Endothelial cell of umbilical vein (primary cell): Measurements from ENCODE around the gene ATP8A1. TPM values are rescaled to one million over a fixed set of nuclear protein-coding genes. Genes with fewer than 3 reads are reported as not detected.

Experiments
- BruUV-seq: library from RNA; stranded (reverse); fragments of 400-500 nt; replicated peaks from 2 replicates; lab custom pipeline; 2021; lab: Mats Ljungman, UMichigan
- CTCF ChIA-PET: fragments of 300-600, 350-600 bp; sonication (Branson Sonifier 250); formaldehyde crosslinking; loops from one replicate; lab custom pipeline; 2021; ENCODE audit warnings: antibody characterized with exemption, inconsistent platforms; lab: Charles Lee
- POLR2A ChIA-PET: fragments of 300-600, 350-600 bp; sonication (Branson Sonifier 250); formaldehyde crosslinking; loops from one replicate; lab custom pipeline; 2021; ENCODE audit warnings: antibody characterized with exemption, inconsistent platforms; lab: Charles Lee
- DNase-seq: peaks from one replicate; pipeline ENCODE4 v3.0.0-alpha.2; 2011; ENCODE audit warnings: low read depth, low spot score
- FAIRE-seq: peaks from 2 replicates; lab custom pipeline; 2011; peaks lifted over from hg19 to GRCh38; lab: Jason Lieb, UNC
- H2AFZ ChIP-seq: 2 replicates; pipeline ENCODE4 v1.6.0; 2012; ENCODE audit warnings: low read depth, low read length, control low read depth, inconsistent platforms
- H3K27ac ChIP-seq: 2 replicates; pipeline ENCODE4 v1.5.1; 2011; ENCODE audit warnings: low read depth, mild to moderate bottlenecking, control low read depth, low read length, moderate library complexity; ENCODE audit not compliant: insufficient read depth
- H3K27me3 ChIP-seq, 2 experiments: 2 replicates each; pipeline versions ENCODE4 v1.6.0 to v1.6.1; 2011; ENCODE audit warnings: low read length in 2 of 2, mixed read lengths in 1 of 2; ENCODE audit not compliant: control insufficient read depth in 2 of 2, insufficient read depth in 2 of 2
- H3K36me3 ChIP-seq, 2 experiments: 2 replicates in 1 of 2; 3 replicates in 1 of 2; pipeline ENCODE4 v1.5.1; 2011; ENCODE audit warnings: low read length in 2 of 2, mild to moderate bottlenecking in 1 of 2, moderate library complexity in 1 of 2; ENCODE audit not compliant: control insufficient read depth in 2 of 2, insufficient read depth in 2 of 2; ENCODE audit errors: extremely low read depth in 1 of 2
- H3K4me1 ChIP-seq: 3 replicates; pipeline ENCODE4 v1.5.1; 2011; ENCODE audit warnings: mild to moderate bottlenecking, low read length; ENCODE audit not compliant: control insufficient read depth, insufficient read depth; ENCODE audit errors: extremely low read depth
- H3K4me2 ChIP-seq: 2 replicates; pipeline ENCODE4 v1.6.1; 2011; ENCODE audit warnings: low read length, control low read depth, mixed read lengths; ENCODE audit not compliant: insufficient read depth
- H3K4me3 ChIP-seq, 3 experiments: fragments of 200-600 bp in 1 of 3; sonication (generic), shearing (Covaris generic) in 1 of 3; replicated peaks in 1 of 3; 2 replicates each; pipeline ENCODE4 v1.5.1; 2011 to 2016; ENCODE audit warnings: control low read depth in 3 of 3, low read length in 3 of 3, mild to moderate bottlenecking in 2 of 3, inconsistent platforms in 1 of 3, low read depth in 1 of 3, moderate library complexity in 1 of 3; ENCODE audit not compliant: insufficient read depth in 1 of 3
- H3K79me2 ChIP-seq: 2 replicates; pipeline ENCODE4 v1.6.0; 2012; ENCODE audit warnings: low read length, inconsistent platforms; ENCODE audit not compliant: control insufficient read depth, insufficient read depth
- H3K9ac ChIP-seq: replicated peaks from 2 replicates; pipeline ENCODE3; 2011; ENCODE audit warnings: low read length, control low read depth; ENCODE audit not compliant: insufficient read depth; ENCODE audit errors: extremely low read depth
- H3K9me1 ChIP-seq: replicated peaks from 3 replicates; pipeline ENCODE4 v1.6.0; 2011; ENCODE audit warnings: mild to moderate bottlenecking, low read length; ENCODE audit not compliant: control insufficient read depth, insufficient read depth; ENCODE audit errors: extremely low read depth
- H3K9me3 ChIP-seq: replicated peaks from 2 replicates; pipeline ENCODE4 v1.5.1; 2012; ENCODE audit warnings: low read length, inconsistent platforms; ENCODE audit not compliant: control insufficient read depth, insufficient read depth
- H4K20me1 ChIP-seq: replicated peaks from 2 replicates; pipeline ENCODE3; 2011; ENCODE audit warnings: mild to moderate bottlenecking, low read length; ENCODE audit not compliant: control insufficient read depth, insufficient read depth; ENCODE audit errors: extremely low read depth
- GATA2 ChIP-seq: IDR thresholded peaks from 2 replicates; pipeline ENCODE4 v1.7.0; 2011; ENCODE audit warnings: low read depth, mild to moderate bottlenecking, moderate library complexity, mixed read lengths, low read length; ENCODE audit not compliant: insufficient read length, insufficient read depth
- JUN ChIP-seq: IDR thresholded peaks from 2 replicates; pipeline ENCODE4 v1.6.1; 2011; ENCODE audit warnings: borderline replicate concordance, low read depth; ENCODE audit not compliant: insufficient read length, insufficient read depth
- MYC ChIP-seq: IDR thresholded peaks from one replicate; pipeline ENCODE4 v1.6.1; 2011; ENCODE audit warnings: mild to moderate bottlenecking, low read depth, low read length
- dilution Hi-C: fragments of 300-500 bp; cut with MboI; formaldehyde crosslinking; loops from one replicate; pipeline ENCODE4 v1.15.0; 2019; ENCODE audit warnings: low sequenced_read_pairs; ENCODE audit not compliant: extremely low pct_ligation_motif_present
- intact Hi-C: fragments of 100-400 bp; cut with micrococcal nuclease; formaldehyde crosslinking; loops from one replicate; pipeline ENCODE4 v1.10.0; 2022
- polyA plus RNA-seq, 4 experiments: library from polyadenylated mRNA; depleted of rRNA in 3 of 4; stranded (reverse) in 3 of 4; unstranded in 1 of 4; fragments of >200 nt; gene quantifications; 2 replicates each; pipeline versions ENCODE4 v1.2.1 to v1.2.3, GENCODE V29; 2011 to 2012; ENCODE audit warnings: missing spikeins in 1 of 4
- total RNA-seq: library from RNA; stranded (reverse); gene quantifications from 2 replicates; pipeline ENCODE4 v1.2.3, GENCODE V29; 2021
- TF ChIP-seq, protein P1 (sequence below): IDR thresholded peaks from 2 replicates; pipeline ENCODE4 v1.6.1; 2011; ENCODE audit not compliant: insufficient read depth, insufficient read length

Gene ATP8A1
- total and polyA plus RNA-seq, 2 donors (not counting 3 experiments of a cell fraction or from before 2014, with no cell fraction given), result 0.97 to 11.5 TPM

DNA sequence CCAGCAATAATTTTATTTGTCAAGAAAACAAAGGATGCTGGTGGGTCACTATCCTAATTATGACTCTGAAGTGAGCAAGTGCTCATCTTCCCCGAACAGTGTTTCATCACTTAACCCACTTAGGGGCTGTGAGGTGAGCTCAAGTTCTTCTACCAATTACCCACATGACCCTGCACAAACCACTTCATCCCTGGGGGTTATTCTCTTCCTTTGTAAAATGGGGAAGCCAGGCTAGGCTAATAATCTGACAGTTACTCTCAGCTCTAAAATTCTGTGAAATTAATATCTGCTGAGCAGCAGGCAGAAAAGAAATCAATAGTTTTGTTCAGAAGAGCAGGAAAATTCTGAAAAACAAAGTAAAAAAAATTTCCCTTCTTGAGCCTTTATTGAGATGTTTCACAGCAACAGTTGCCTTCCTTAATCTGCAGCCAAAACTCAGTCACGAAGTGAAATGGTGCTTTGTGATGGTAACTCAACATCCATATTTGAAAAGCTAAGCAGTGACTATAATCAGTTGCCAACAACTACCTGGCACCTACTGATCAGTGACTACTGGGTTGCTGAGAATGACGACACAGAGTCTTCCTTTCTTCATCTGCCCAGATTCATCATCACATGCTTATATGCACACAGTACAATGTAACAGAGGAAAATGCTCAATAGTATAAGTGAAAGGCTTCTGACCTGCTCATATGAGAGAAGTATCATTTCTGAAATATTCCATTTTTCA is 24.1 kb downstream of the ATP8A1 start:
- dilution Hi-C loops (no loop called here), intact Hi-C loops (no loop called here)
- no TSS peak for BruUV-seq
- Histone ChIP-seq H3K27ac (no peak overlapping the region), H3K9me3 (no peaks in the 10 kb centered on the region), H3K4me1 (no peaks in the 10 kb centered on the region), H2AFZ (no peak overlapping the region), H4K20me1 (no peaks in the 10 kb centered on the region), H3K4me2 (no peak overlapping the region), H3K4me3 (no peak overlapping the region), H3K79me2 (no peaks in the 10 kb centered on the region), H3K36me3 (no peaks in the 10 kb centered on the region), H3K27me3 (peaks cover 0 to 2% of the 10 kb centered on the region in 2 experiments), H3K9me1 (no peaks in the 10 kb centered on the region), H3K9ac (no peak overlapping the region)
- DNase-seq, result no peak
- no peak for TF ChIP-seq JUN
- ChIA-PET CTCF (no interaction called here), POLR2A (no interaction called here)
- no peak for FAIRE-seq

DNA sequence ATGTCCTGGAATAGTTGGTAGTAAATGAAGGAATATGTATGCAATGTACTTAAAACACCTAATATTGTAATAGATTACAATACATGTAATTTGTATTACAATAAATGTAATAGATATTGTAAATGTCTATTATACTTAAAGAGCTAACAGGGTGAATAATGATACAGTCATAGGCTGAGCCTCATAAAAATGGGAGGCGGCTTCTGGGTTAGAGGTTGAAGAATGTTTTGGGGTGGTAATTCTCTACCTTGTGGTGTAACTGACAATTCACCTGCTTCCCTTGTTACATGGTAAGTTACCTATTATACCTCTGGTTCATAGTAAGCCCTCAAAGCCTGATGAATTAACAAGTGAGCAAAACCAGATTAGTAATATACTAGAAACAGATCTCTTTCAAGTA is 26.0 kb downstream of the ATP8A1 start:
- Histone ChIP-seq H2AFZ (no peak overlapping the region), H3K36me3 (no peaks in the 10 kb centered on the region), H3K27ac (no peak overlapping the region), H4K20me1 (no peaks in the 10 kb centered on the region), H3K4me2 (no peak overlapping the region), H3K79me2 (no peaks in the 10 kb centered on the region), H3K27me3 (no peaks in the 10 kb centered on the region), H3K9me1 (no peaks in the 10 kb centered on the region), H3K9ac (no peak overlapping the region), H3K9me3 (no peaks in the 10 kb centered on the region), H3K4me1 (no peaks in the 10 kb centered on the region), H3K4me3 (no peak overlapping the region)
- TF ChIP-seq JUN (no peak), GATA2 (no peak), MYC (no peak)
- TF ChIP-seq, protein P1, sequence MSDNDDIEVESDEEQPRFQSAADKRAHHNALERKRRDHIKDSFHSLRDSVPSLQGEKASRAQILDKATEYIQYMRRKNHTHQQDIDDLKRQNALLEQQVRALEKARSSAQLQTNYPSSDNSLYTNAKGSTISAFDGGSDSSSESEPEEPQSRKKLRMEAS, result no peak
- FAIRE-seq (no peak), DNase-seq (no peak)
- CTCF ChIA-PET, result no interaction called here
- POLR2A ChIA-PET, result no interaction called here
- no TSS peak for BruUV-seq
- intact Hi-C loops (no loop called here), dilution Hi-C loops (no loop called here)
